Measurements from ENCODE around the gene ANO4.

- TF ChIP-seq ZNF274 (IDR thresholded peaks at IDR 0.05; ENCODE audit: low read depth, low read length) = no peak
- no peak for TF ChIP-seq SUZ12 (IDR thresholded peaks at IDR 0.05; ENCODE audit: extremely low read depth, insufficient read depth, insufficient read length)
Measured at GRCh38 chr12:100987552-100988521, 193.3 kb downstream of the ANO4 start.

All from NT2/D1 (cell line).